ENCODE measurements around the gene GOT2. TPM values are rescaled to one million over a fixed set of nuclear protein-coding genes. Genes with fewer than 3 reads are reported as not detected.
"Not testable (repeated sequence)": the region's sequence is repeated elsewhere in the genome, so short reads cannot be mapped to it uniquely, and the experiment has no call there.

Gene GOT2
- total RNA-seq, 1 experiment from 2014 or later, result 128 TPM

GRCh38 chr16:58730724-58731370 is 3.3 kb downstream of the GOT2 start:
- H3K27me3 ChIP-seq, result no peaks in the 10 kb centered on the region
- H3K4me3 ChIP-seq, result no peak overlapping the region
- H3K36me3 ChIP-seq, result peaks cover 36% of the 10 kb centered on the region
- no peak for DNase-seq
- no peaks in the 10 kb centered on the region for H3K9me3 ChIP-seq

- H3K4me3 ChIP-seq, result no peak overlapping the region
- H3K9me3 ChIP-seq, result no peaks in the 10 kb centered on the region
- no peak for DNase-seq
- peaks cover 58% of the 10 kb centered on the region for H3K36me3 ChIP-seq
- no peaks in the 10 kb centered on the region for H3K27me3 ChIP-seq
These were observed 6.1 kb downstream of the GOT2 start for GRCh38 chr16:58727796-58728568.

- Histone ChIP-seq H3K36me3 (peaks cover 63% of the 10 kb centered on the region), H3K4me3 (no peak overlapping the region), H3K9me3 (no peaks in the 10 kb centered on the region), H3K27me3 (no peaks in the 10 kb centered on the region)
- no peak for DNase-seq
These were observed 6.9 kb downstream of the GOT2 start for GRCh38 chr16:58727028-58727781.

- Histone ChIP-seq H3K4me3 (no peak overlapping the region), H3K9me3 (no peaks in the 10 kb centered on the region), H3K27me3 (no peaks in the 10 kb centered on the region), H3K36me3 (peaks cover 81% of the 10 kb centered on the region)
- DNase-seq, result no peak
These were observed 11.0 kb downstream of the GOT2 start for GRCh38 chr16:58723109-58723508.

GRCh38 chr16:58717994-58718393 is 16.1 kb downstream of the GOT2 start:
- Histone ChIP-seq H3K9me3 (no peaks in the 10 kb centered on the region), H3K4me3 (no peak overlapping the region), H3K27me3 (no peaks in the 10 kb centered on the region), H3K36me3 (peaks cover 98% of the 10 kb centered on the region)
- DNase-seq, result no peak

GRCh38 chr16:58716468-58716867 is 17.6 kb downstream of the GOT2 start:
- Histone ChIP-seq H3K9me3 (no peaks in the 10 kb centered on the region), H3K4me3 (no peak overlapping the region), H3K27me3 (no peaks in the 10 kb centered on the region), H3K36me3 (peaks cover 98% of the 10 kb centered on the region)
- DNase-seq, result peak; percentile 35

GRCh38 chr16:58713742-58714141 is 20.4 kb downstream of the GOT2 start:
- H3K27me3 ChIP-seq, result no peaks in the 10 kb centered on the region
- H3K9me3 ChIP-seq, result no peaks in the 10 kb centered on the region
- peaks cover 90% of the 10 kb centered on the region for H3K36me3 ChIP-seq
- no peak overlapping the region for H3K4me3 ChIP-seq
- DNase-seq, result no peak

- Histone ChIP-seq H3K4me3 (no peak overlapping the region), H3K27me3 (no peaks in the 10 kb centered on the region), H3K9me3 (no peaks in the 10 kb centered on the region), H3K36me3 (peaks cover 75% of the 10 kb centered on the region)
- no peak for DNase-seq
These were observed 24.8 kb downstream of the GOT2 start for GRCh38 chr16:58709333-58709732.

GRCh38 chr16:58699151-58699550 is 35.0 kb downstream of the GOT2 start:
- Histone ChIP-seq H3K9me3 (no peaks in the 10 kb centered on the region; the same call in 1 of the 2 replicates), H3K36me3 (no peaks in the 10 kb centered on the region; the same call in 1 of the 2 replicates), H3K4me3 (no peak overlapping the region), H3K27me3 (no peaks in the 10 kb centered on the region)
- no peak for DNase-seq

GRCh38 chr16:58695368-58695767 is 38.7 kb downstream of the GOT2 start:
- Histone ChIP-seq H3K27me3 (no peaks in the 10 kb centered on the region), H3K36me3 (no peaks in the 10 kb centered on the region), H3K4me3 (no peak overlapping the region), H3K9me3 (peaks cover 14% of the 10 kb centered on the region)
- DNase-seq, result no peak

- H3K36me3 ChIP-seq, result no peaks in the 10 kb centered on the region
- no peak for DNase-seq
- H3K4me3 ChIP-seq, result no peak overlapping the region
- no peaks in the 10 kb centered on the region for H3K27me3 ChIP-seq
- peaks cover 14% of the 10 kb centered on the region for H3K9me3 ChIP-seq
These were observed 41.7 kb downstream of the GOT2 start for GRCh38 chr16:58692450-58692849.

GRCh38 chr16:58686985-58687706 is 47.0 kb downstream of the GOT2 start:
- peak; percentile 59 for DNase-seq
- not testable (repeated sequence) for H3K27me3 ChIP-seq

GRCh38 chr16:58685084-58685449 is 49.0 kb downstream of the GOT2 start:
- DNase-seq, result no peak
- no peaks in the 10 kb centered on the region for H3K9me3 ChIP-seq
- peaks cover under 1% of the 10 kb centered on the region for H3K36me3 ChIP-seq
- H3K4me3 ChIP-seq, result peak overlapping the region; percentile 78
- H3K27me3 ChIP-seq, result no peaks in the 10 kb centered on the region

More at GRCh38 chr16:58686985-58687706, 47.0 kb downstream of the GOT2 start:
- not testable (repeated sequence) for H3K4me3 ChIP-seq, H3K9me3 ChIP-seq, H3K36me3 ChIP-seq

- no peaks in the 10 kb centered on the region for H3K27me3 ChIP-seq
- H3K9me3 ChIP-seq, result no peaks in the 10 kb centered on the region
- peaks cover 6% of the 10 kb centered on the region for H3K36me3 ChIP-seq
- DNase-seq, result peak; percentile 96
- peak within 1 kb of the TSS; percentile 78 for H3K4me3 ChIP-seq
These were observed 49.6 kb downstream of the GOT2 start, which contains the start of gene SLC38A7 for GRCh38 chr16:58684354-58685083. SLC38A7 (minus strand) TSS chr16:58684770; CDS start chr16:58680126, 4,644 bp downstream.

GRCh38 chr16:58684001-58684353 is 50.1 kb downstream of the GOT2 start:
- Histone ChIP-seq H3K36me3 (peaks cover 11% of the 10 kb centered on the region), H3K4me3 (peak overlapping the region; percentile 78), H3K27me3 (no peaks in the 10 kb centered on the region), H3K9me3 (no peaks in the 10 kb centered on the region)
- DNase-seq, result peak; percentile 41

- DNase-seq, result no peak
These were observed 54.4 kb downstream of the GOT2 start for GRCh38 chr16:58679763-58680162.

More at GRCh38 chr16:58679763-58680162, 54.4 kb downstream of the GOT2 start:
- Histone ChIP-seq H3K9me3 (no peaks in the 10 kb centered on the region), H3K27me3 (no peaks in the 10 kb centered on the region), H3K4me3 (no peak overlapping the region), H3K36me3 (peaks cover 41% of the 10 kb centered on the region)

Measured in MG63 (cell line).